Activated T-cell treated with anti-CD3 and anti-CD28 coated beads, Interleukin-2, amount 50 U/mL, for 72 hours (primary cell): Measurements from ENCODE around the gene PPP1R14D. TPM values are rescaled to one million over a fixed set of nuclear protein-coding genes. Genes with fewer than 3 reads are reported as not detected.

Source experiments
- ATAC-seq, 2 donors: fragments of 150-1000 bp; cut with Tn5 transposase; replicated peaks in 1 of 2; 2 replicates each; pipeline ENCODE4 v1.10.0; 2021; ENCODE audit warnings: moderate library complexity in 2 of 2, mild to moderate bottlenecking in 1 of 2
- DNase-seq, 2 donors: peaks; one replicate each; pipeline ENCODE4 v3.0.0; 2021 to 2022; ENCODE audit warnings: mixed read lengths in 1 of 2
- H3K27ac Mint-ChIP-seq: one replicate; pipeline ENCODE4 v1.8.0; 2022; ENCODE audit warnings: mild to moderate bottlenecking, moderate library complexity, mixed read lengths
- H3K27me3 Mint-ChIP-seq: one replicate; pipeline ENCODE4 v1.8.0; 2022; ENCODE audit warnings: low read depth, mixed read lengths
- H3K36me3 Mint-ChIP-seq, 2 donors: one replicate each; pipeline ENCODE4 v1.8.0; 2022; ENCODE audit warnings: mixed read lengths in 2 of 2, mild to moderate bottlenecking in 1 of 2; ENCODE audit not compliant: insufficient read depth in 2 of 2
- H3K4me1 Mint-ChIP-seq: one replicate; pipeline ENCODE4 v1.8.0; 2022; ENCODE audit warnings: low read depth, mixed read lengths
- H3K4me3 Mint-ChIP-seq, 2 donors: one replicate each; pipeline ENCODE4 v1.8.0; 2022; ENCODE audit warnings: mild to moderate bottlenecking in 2 of 2, mixed read lengths in 2 of 2, moderate library complexity in 2 of 2
- H3K9me3 Mint-ChIP-seq, 2 donors: one replicate each; pipeline ENCODE4 v1.8.0; 2022; ENCODE audit warnings: mixed read lengths in 2 of 2
- total RNA-seq, 2 donors: library from RNA; stranded (reverse); gene quantifications; one replicate each; pipeline ENCODE4 v1.2.3, GENCODE V29; 2022

Gene PPP1R14D
- total RNA-seq, 2 donors from 2014 or later, result not detected

DNA sequence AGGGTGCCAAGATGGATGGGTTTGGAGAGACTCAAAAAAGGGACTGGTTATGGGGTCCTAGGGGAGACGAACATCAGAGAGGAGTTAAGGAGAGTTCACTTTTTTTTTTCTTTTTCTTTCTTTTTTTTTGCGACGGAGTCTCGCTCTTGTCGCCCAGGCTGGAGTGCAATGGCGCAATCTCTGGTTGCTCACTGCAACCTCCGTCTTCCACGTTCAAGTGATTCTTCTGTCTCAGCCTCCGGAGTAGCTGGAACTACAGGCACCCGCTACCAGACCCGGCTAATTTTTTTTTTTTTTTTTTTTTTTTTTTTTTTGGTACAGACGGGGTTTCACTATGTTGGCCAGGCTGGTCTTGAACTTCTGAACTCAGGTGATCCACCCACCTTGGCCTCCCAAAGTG, 16.5 kb upstream of the PPP1R14D start:
- Mint-ChIP-seq H3K27ac (no peak overlapping the region), H3K4me1 (peaks cover 37% of the 10 kb centered on the region), H3K4me3 (peak overlapping the region; percentile 92 to 93), H3K36me3 (peaks cover 2 to 3% of the 10 kb centered on the region in 2 donors), H3K9me3 (no peaks in the 10 kb centered on the region), H3K27me3 (peaks cover 14% of the 10 kb centered on the region)
- ATAC-seq (no peak), DNase-seq (no peak)

DNA sequence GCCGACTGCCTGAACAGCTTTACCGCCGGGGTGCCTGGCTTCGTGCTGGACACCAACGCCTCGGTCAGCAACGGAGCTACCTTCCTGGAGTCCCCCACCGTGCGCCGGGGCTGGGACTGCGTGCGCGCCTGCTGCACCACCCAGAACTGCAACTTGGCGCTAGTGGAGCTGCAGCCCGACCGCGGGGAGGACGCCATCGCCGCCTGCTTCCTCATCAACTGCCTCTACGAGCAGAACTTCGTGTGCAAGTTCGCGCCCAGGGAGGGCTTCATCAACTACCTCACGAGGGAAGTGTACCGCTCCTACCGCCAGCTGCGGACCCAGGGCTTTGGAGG, 16.2 kb upstream of the PPP1R14D start:
- peak; percentile 60 to 64 for DNase-seq
- Mint-ChIP-seq H3K4me3 (peak overlapping the region; percentile 92 to 93), H3K36me3 (peaks cover 2 to 3% of the 10 kb centered on the region in 2 donors), H3K27ac (no peak overlapping the region), H3K27me3 (peaks cover 14% of the 10 kb centered on the region), H3K9me3 (no peaks in the 10 kb centered on the region), H3K4me1 (peaks cover 37% of the 10 kb centered on the region)
- peak; percentile 51 to 54 for ATAC-seq

DNA sequence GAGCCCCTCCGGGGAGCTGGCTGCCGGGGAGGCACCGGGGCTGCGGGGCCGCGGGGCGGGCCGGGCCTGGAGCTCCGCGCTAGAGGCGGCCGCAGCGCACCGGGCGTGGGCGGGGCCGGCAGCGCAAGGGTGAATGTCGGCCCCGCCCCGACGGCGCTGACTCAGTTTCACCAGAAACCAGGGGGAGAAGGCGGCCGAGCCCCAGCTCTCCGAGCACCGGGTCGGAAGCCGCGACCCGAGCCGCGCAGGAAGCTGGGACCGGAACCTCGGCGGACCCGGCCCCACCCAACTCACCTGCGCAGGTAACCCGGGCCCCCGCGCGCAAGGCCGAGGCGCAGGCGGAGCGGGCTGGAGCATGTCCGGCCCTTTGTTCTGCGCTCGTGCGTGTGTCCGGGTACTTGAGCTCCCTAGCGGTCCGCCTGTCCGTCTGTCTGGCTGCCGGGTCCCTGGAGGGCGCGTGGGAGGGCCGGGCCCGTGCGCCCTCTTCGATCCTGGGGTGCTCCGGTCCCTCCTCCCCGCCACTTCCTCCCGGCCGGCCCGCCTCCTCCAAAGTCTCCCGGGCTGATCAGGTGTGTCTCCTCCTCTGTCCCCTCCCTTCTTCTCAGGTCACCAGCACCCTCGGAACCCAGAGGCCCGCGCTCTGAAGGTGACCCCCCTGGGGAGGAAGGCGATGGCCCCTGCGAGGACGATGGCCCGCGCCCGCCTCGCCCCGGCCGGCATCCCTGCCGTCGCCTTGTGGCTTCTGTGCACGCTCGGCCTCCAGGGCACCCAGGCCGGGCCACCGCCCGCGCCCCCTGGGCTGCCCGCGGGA, 15.6 kb upstream of the PPP1R14D start, which contains the start of gene SPINT1:
TSS of gene SPINT1 (plus strand) at position 164 of the 811 bp plus-strand sequence. CDS start at position 671, 507 bp downstream.
- Mint-ChIP-seq H3K27ac (no peak within 1 kb of the TSS), H3K9me3 (no peaks in the 10 kb centered on the region), H3K27me3 (peaks cover 14% of the 10 kb centered on the region), H3K36me3 (peaks cover 2 to 3% of the 10 kb centered on the region in 2 donors), H3K4me3 (peak within 1 kb of the TSS; percentile 92 to 93), H3K4me1 (peaks cover 37% of the 10 kb centered on the region)
- ATAC-seq, result peak; percentile 88
- DNase-seq, result peak; percentile 84 to 87

DNA sequence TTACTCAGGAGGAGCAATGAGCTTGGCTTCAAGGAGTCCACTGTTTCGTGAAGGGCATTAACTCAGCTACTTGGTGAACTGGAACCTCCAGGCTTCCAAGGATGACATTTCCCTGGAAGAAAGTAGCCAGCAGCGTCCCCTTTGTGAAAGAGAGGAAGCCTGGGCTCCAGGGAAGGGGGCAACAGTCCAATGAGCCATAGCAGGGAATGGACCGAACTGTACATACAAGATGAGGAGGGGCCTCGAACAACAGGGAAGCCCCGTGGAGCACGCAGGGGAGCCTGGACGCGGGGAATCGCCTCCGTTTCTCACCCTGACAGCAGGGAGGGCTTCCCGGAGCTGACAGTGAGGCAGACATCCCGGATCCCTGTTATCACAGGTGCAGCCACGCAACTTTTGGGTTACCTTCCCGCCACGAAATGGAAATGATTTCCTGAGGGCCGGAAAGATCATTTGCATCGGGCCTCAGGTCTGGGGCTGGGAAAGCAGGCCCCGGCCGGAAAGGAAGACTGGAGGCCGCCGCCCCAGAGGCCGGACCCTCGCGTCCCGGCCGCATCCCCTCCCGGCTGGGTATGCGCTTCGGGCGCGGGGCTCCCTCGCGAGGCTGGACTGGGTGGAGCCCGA, 14.9 kb upstream of the PPP1R14D start:
- Mint-ChIP-seq H3K27me3 (peaks cover 14% of the 10 kb centered on the region), H3K36me3 (peaks cover 2 to 3% of the 10 kb centered on the region in 2 donors), H3K4me3 (peak overlapping the region; percentile 75 to 76), H3K27ac (no peak overlapping the region), H3K4me1 (peaks cover 37% of the 10 kb centered on the region), H3K9me3 (no peaks in the 10 kb centered on the region)
- DNase-seq, result no peak
- ATAC-seq, result no peak

DNA sequence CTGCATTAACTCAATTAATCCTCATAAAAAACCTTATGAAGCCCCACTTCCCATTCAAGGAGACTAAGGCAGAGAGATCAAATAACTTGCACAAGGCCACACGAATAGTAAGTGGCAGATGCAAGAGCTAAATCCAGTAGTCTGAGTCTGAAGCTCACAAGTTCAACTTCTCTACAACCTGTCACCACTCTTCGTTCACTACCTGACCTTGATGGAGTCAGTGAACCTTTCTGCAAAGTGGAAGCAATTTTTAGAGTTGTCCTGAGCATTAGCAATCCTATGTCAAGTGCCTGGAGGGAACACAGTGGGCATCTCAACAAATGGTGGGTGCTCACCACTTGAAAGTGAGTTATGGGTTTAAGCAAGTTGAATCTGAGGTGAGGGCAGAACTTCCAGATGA, 13.2 kb upstream of the PPP1R14D start:
- peaks cover 25% of the 10 kb centered on the region for H3K4me1 Mint-ChIP-seq

DNA sequence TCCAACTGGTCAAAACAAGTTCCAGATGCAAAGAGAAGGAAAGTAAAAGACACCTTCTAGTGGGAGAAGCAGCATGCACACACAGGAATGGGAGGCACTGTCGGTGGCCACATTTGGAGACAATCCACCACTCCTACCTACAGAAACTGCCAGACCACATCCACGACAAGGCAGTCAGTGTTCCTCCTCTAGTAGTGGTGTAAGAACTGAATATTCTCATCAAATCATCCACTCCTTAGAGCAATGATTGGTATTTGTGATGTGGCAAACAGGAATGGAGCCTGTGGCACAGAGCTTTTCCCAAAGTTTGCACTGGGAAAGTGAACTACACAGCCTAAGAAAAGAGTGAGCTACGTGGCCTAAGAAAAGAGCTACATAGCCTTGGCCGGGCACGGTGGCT, 10.2 kb upstream of the PPP1R14D start:
- no peak overlapping the region for H3K27ac Mint-ChIP-seq
- no peak overlapping the region for H3K4me3 Mint-ChIP-seq
- no peaks in the 10 kb centered on the region for H3K9me3 Mint-ChIP-seq
- DNase-seq, result no peak
- peaks cover 6% of the 10 kb centered on the region for H3K4me1 Mint-ChIP-seq
- H3K27me3 Mint-ChIP-seq, result peaks cover 9% of the 10 kb centered on the region
- ATAC-seq, result no peak
- H3K36me3 Mint-ChIP-seq, result no peaks in the 10 kb centered on the region

More for the DNA sequence above, 13.2 kb upstream of the PPP1R14D start:
- DNase-seq (no peak), ATAC-seq (no peak)
- H3K9me3 Mint-ChIP-seq, result no peaks in the 10 kb centered on the region
- no peak overlapping the region for H3K4me3 Mint-ChIP-seq
- peaks cover 2 to 3% of the 10 kb centered on the region in 2 donors for H3K36me3 Mint-ChIP-seq
- no peak overlapping the region for H3K27ac Mint-ChIP-seq
- peaks cover 14% of the 10 kb centered on the region for H3K27me3 Mint-ChIP-seq

DNA sequence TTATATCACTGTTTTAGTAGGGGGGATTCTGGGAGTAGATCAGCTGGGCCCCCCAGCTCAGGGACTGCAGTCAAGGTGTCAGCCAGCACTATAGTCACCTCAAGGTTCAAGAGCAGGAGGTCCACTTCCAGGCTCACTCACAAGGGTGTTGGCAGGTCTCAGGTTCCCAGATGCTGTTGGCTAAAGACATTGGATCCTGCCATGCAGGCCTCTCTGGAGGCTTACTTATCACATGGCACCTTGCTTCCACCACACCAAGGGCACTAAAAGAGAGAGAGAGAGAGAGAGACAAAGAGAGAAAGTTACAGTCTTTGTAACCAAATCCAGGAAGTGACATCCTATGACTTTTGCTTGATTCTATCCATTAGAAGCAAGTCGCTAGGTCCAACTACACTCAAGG, 7.5 kb upstream of the PPP1R14D start:
- H3K36me3 Mint-ChIP-seq, result no peaks in the 10 kb centered on the region
- no peak for DNase-seq
- H3K4me3 Mint-ChIP-seq, result no peak overlapping the region
- ATAC-seq, result no peak
- no peaks in the 10 kb centered on the region for H3K9me3 Mint-ChIP-seq
- H3K27me3 Mint-ChIP-seq, result no peaks in the 10 kb centered on the region
- H3K27ac Mint-ChIP-seq, result no peak overlapping the region
- no peaks in the 10 kb centered on the region for H3K4me1 Mint-ChIP-seq

DNA sequence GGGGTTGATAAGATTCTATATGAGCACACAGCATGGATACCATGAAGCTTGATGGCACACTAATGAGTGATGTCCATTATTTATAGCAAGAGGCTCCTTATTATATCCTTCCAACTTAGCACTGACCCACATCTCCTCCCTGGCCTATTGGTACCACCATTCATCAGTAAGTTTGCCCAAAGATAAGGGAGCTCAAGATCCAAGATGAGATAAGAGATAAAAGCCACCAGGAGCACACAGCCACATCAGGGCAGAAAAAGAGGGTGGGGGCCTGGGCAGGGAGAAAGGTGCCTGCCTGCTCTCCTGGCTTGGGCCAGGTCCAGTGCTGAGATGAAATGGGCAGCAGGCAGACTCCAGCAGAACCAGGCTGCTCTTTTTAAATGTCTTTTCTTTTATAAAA, 4.4 kb upstream of the PPP1R14D start:
- Mint-ChIP-seq H3K27ac (no peak overlapping the region), H3K4me3 (no peak overlapping the region), H3K4me1 (no peaks in the 10 kb centered on the region), H3K9me3 (no peaks in the 10 kb centered on the region), H3K36me3 (no peaks in the 10 kb centered on the region), H3K27me3 (no peaks in the 10 kb centered on the region)
- DNase-seq (no peak), ATAC-seq (no peak)

DNA sequence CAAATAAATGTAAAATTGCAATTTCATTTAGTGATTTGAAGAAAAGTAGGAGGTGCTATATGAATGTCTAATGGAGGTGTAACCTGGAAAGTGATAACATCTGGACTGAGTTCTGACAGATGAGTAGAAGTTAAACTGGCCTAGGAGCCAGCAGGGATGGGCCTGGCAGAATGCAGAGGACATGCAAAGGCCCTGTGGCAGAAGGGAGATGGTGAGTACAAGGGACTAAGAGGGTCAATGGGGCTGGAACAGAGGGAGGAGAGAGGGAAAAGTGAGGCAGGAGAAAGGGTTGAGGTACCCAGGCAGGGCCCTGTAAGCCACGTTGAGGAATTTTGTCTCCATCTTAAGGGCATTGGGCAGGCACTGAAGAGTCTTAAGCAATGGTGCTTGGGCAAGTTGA, 3.4 kb upstream of the PPP1R14D start:
- ATAC-seq (no peak), DNase-seq (no peak)
- Mint-ChIP-seq H3K27me3 (no peaks in the 10 kb centered on the region), H3K36me3 (no peaks in the 10 kb centered on the region), H3K9me3 (no peaks in the 10 kb centered on the region), H3K27ac (no peak overlapping the region), H3K4me3 (no peak overlapping the region), H3K4me1 (no peaks in the 10 kb centered on the region)

DNA sequence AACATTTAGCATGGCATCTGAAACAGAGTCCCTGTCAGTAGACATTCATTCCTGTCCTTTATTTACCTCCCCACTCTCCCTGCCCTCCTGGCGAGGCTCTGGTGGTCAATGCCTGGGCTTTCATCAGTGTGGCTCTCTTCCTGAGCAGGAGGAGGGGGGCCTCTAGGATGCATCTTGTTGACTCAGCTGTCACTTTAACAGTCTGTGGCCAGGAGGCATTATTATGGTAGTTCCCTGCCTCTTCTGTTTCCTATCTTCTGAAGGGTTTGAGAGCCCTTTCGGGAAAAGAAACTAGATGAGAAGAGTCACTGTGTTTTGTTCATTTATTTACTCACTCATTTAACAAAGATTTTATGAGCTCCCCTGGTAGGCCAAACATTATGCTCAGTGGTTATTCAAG, 2.4 kb upstream of the PPP1R14D start:
- H3K9me3 Mint-ChIP-seq, result no peaks in the 10 kb centered on the region

DNA sequence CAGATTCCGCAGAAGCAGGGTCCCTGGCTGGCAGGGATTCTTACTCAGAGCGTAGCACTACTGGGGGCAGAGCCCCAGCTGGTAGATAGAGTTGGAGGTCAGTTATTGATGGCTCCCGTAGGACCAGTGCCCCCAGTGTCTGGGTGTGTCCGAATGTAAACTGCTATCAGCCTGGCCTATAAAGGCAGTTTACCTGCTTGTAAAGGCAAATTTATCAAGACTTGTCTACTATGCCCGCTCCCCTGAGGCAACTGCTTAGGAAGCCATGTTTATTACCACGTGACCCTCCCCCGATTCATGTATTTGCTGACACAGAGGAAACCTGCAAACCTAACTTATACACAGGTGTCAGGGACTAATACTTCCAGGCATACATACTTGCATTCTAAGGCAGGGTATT, 607 bp upstream of the PPP1R14D start:
- Mint-ChIP-seq H3K27me3 (no peaks in the 10 kb centered on the region), H3K4me1 (no peaks in the 10 kb centered on the region), H3K4me3 (no peak overlapping the region), H3K27ac (no peak overlapping the region), H3K9me3 (no peaks in the 10 kb centered on the region), H3K36me3 (no peaks in the 10 kb centered on the region)
- DNase-seq (no peak), ATAC-seq (no peak)

More for the DNA sequence above, 2.4 kb upstream of the PPP1R14D start:
- H3K4me1 Mint-ChIP-seq, result no peaks in the 10 kb centered on the region
- H3K4me3 Mint-ChIP-seq, result no peak overlapping the region
- no peak overlapping the region for H3K27ac Mint-ChIP-seq
- DNase-seq (no peak), ATAC-seq (no peak)
- no peaks in the 10 kb centered on the region for H3K27me3 Mint-ChIP-seq
- H3K36me3 Mint-ChIP-seq, result no peaks in the 10 kb centered on the region

DNA sequence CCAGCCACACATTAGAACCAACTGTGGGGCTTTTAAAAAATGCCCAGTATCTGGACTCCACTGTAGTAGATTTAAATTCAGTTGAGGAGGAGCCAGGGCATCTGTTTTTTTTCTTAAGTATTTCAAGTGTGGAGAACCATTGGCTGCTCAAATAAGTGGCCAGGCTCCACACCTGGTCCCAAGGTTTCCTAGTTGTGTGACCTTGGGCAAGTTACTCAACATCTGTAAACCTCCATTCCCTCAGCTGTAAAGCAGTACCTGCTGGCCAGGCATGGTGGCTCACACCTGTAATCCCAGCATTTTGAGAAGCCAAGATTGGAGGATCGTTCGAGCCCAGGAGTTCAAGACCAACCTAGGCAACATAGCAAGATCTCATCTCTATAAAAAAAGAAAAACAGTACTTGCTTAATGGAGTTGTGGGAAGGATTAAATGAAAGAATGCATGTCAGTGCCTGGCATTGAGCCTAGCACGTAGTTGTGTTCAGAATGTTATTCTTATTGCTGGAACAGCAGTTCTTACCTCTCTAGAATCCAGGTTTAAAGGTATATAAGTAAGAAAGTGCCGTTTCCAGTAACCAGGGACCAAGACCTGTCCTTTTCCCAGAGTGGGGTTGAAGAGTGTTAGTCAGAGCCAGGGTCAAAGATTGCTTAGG, 2.0 kb downstream of the PPP1R14D start:
- DNase-seq (no peak), ATAC-seq (no peak)
- H3K27ac Mint-ChIP-seq, result no peak overlapping the region
- no peaks in the 10 kb centered on the region for H3K4me1 Mint-ChIP-seq
- H3K36me3 Mint-ChIP-seq, result no peaks in the 10 kb centered on the region
- H3K9me3 Mint-ChIP-seq, result no peaks in the 10 kb centered on the region
- no peaks in the 10 kb centered on the region for H3K27me3 Mint-ChIP-seq
- H3K4me3 Mint-ChIP-seq, result no peak overlapping the region

DNA sequence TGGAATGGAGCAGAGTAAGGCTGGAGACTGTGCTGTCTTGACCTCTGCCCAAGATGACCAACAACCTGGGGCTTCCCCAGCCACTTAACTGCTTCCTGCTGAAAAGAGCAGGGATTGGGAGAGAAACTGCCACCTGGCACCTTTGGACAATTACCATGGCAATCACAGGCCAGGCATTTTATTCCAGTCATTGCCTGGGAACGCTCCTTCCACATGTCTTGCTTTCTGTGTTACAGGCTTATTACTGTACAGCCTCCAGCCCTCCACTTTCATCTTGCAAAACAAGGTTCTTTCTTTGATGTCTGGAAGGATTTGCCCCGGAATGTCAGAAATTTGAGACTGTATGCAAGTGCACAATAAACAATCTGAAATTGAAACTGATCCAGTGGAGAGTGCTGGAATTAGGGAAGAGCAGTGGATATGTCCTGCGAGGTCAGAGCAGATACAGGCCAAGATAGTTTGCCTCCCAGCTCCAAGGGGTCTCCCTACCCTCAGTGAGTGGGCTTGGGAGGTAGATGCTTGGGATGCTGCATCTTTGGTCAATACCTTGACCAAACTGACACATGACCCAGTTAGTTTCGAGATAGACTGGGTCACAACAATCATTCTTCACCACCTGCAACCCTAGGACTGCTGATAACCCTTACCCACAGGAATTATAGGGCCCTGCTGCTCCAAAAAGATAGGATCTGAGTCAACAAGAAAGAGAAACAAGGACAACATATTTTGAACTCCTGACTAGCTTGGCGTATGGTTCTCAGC, 2.7 kb downstream of the PPP1R14D start:
- H3K9me3 Mint-ChIP-seq, result no peaks in the 10 kb centered on the region
- DNase-seq, result no peak
- H3K27ac Mint-ChIP-seq, result no peak overlapping the region
- no peak overlapping the region for H3K4me3 Mint-ChIP-seq
- no peaks in the 10 kb centered on the region for H3K4me1 Mint-ChIP-seq
- H3K27me3 Mint-ChIP-seq, result no peaks in the 10 kb centered on the region
- no peak for ATAC-seq
- no peaks in the 10 kb centered on the region for H3K36me3 Mint-ChIP-seq
